Measurements from ENCODE around the gene FCAMR.

Gene FCAMR

DNA sequence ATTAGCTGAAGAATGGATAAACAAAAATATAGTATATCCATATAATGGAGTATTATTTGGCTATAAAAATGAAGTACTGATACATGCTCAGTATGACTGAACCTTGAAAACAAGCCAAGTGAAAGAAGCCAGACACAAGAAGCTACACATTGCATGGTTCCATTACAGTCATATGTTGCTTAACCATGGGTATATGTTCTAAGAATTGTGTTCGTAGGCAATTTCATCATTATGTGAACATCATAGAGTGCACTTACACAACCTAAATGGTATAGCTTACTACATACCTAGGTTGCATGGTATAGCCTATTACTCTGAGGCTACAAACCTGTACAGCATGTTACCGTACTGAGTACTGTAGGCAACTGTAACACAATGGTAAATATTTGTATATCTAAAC lies 28.6 kb upstream of the FCAMR start:
- DNase-seq: peak in 1 of 4 experiments; percentile 41

DNA sequence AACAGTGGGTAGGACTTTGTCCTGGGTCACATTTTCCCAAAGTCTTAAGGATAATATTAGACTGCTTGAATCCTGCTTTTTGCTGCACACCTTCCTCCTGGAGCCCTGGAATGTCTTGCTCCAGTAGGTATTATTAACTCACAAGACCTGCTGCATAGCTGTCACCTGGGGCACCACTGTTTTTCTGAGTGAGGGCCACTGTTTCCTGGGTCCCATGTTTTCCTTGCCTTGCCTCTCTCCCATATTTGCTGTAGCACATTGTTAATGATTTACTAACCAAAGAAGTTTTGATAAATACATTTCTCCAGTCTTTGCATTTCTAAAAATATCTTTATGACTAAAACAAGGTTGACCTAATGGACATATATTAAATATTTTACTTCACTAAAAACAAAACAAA lies 22.5 kb upstream of the FCAMR start:
- DNase-seq: no peak

DNA sequence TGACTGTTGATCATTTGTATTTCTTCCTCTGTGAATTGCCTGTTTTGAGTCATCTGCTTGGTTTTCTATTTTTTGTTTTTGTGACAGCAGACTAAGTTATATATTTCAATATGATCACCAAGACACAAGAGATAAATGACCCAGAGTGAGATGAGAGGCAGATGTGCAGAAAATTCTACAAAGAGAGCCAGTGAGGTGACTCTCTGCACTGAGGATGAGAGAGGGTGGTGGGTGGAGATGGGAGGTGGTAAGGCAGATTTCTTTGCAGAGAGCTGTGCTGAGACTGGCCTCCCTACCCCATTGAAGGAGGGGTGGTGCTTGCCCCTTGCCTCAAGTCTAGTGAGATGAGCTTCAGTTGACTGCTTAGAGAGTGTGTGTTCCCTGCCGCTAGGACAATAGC lies 17.6 kb upstream of the FCAMR start:
- DNase-seq: no peak

DNA sequence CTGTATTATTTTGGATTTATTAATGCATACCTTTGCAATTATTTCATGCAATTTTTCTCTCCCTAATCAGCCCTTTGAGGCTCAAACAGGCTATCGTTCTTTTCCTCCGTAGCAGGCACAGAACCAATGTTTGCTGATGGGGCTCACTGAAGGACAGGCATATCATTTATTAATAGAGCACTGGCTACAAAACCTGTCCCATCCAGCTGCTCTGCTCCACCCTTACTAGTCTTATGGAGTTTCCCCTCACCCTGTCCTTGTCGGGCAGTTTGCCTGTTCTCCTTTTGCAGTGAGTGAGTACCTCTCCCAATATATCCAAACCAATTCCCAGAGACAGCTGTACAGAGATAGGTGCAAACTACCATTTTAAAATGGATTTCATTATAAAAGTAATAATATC lies 16.6 kb upstream of the FCAMR start:
- no peak for DNase-seq

DNA sequence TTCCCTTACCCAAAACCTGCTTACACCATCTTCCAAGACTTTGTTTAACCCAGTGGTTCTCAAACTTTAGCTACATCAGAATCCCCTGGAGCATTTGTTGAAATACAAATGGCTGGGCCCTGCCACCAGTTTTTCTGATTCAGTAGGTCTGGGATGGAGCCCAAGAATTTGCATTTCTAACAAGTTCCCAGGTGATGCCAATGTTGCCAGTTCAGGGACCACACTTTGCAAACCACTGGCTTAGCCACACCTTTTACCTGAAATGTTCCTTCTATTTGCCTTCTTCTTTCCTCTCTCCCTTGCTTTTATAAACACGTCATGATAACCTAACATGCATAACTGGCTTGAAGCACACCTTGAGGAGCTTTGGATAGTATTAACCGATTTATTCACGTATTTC lies 16.1 kb upstream of the FCAMR start:
- no peak for DNase-seq

DNA sequence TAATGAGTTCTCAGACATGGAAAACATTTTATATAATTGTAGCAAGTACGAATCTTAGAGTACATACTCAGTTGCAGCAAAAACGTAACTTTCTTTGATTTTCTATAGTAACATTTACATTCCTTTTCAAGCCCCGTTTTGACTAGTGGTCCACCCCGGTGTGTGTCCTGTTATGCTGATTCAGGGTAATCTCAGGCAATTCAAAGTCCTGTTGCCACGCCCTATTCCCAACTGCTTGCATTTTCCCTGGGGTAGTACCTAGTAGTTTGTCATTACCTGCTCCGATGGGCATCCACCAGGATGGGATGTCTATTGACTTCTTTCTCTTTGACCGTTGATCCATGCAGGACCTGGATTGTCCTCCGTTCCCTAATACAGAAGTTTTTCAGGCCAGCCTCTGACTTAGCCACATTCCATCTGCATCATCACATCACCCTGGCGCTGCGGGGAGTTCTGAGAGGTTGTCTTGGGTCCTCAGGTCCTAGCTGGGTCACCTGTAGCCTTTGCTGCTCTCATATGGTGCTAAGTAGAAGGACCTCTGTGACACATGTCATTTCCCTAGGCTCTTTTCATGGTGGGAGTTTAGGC lies 15.0 kb upstream of the FCAMR start:
- no peak for DNase-seq

DNA sequence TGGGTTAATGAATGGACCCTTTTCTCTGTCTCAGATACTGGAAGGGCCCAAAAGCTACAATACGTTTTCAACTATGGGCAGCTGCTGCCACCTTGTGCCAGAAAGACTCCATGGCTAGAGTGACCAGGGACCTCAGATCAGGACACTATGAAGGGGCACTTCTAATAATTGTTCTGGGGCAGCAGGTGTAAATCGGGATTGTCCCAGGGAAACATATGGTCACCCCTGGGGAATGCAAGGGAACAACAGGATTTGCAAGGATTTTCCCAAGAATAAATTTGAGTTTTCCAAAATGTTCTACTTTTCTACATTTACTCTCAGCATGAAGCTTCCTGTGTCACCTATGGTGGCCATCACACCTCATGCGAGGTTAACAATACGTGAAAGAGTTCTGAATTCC lies 12.0 kb upstream of the FCAMR start:
- peak; percentile 79 to 84 (median 82) for DNase-seq

DNA sequence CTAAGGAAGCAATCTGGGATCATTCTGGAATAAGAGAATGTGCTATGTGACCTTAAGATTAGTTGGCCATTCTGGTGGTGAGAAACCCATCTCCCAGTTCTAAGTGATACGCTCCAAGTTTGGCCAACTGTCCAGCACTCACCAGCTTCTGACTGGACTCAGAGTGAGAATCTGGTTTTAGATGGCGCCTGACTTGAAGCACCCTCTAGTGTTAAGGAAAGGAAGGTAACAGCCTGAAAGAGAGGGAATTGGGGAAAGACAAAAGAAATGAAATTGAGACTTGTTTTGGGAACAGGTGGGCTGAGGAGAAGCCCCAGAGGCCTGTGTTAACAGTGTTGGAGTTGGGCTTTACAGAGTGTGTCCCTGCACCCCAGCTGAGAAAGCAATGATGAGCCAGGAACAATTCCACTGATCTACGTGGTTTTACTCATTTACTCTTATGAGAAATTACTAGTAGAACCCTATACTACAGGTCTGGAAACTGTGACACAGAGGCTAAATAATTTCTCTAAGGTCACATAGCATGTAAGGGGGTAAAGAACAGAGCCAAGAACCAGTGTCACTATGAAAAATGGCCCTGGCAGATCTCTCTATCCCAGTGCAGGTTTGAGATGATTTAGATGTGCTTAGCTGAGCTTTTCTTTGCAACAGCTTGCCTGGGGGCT lies 9.3 kb upstream of the FCAMR start:
- peak; percentile 37 to 73 (median 58) for DNase-seq

DNA sequence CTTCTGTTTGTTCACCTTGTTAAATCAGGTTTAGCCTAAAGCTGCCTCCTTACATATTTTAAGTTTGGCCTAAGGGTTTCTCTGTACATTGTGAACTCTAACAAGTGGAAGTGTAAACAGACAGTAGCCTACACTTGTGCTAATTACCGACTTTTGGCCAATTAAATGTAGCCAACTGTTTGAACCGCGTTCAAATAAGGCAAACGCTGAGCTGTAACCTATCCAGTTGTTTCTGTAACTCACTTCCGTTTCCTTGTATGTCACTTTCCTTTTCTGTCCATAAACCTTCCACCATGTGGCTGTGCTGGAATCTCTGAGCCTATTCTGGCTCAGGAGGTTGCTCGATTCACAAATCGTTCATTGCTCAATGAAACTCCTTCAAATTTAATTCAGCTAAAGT lies 8.0 kb upstream of the FCAMR start:
- DNase-seq: no peak

DNA sequence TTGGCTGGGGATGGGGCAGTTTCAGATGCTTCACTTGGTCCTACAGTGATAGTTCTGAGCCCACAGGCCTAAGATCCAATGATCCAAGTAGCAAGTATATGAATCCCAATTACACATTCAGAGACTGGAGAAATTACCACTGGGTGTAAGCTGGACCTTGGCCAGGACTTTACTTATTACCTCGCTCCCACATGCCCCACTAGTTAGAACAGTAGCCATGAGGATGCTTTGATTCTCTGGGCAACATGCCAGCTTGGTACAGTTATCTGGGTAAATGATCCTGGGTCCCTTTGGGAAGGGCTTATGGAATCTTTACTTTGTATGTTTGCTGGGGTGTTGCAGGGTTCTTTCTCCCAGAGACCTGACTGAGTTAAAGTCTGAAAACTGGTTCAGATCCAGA lies 5.0 kb upstream of the FCAMR start:
- no peak for DNase-seq

DNA sequence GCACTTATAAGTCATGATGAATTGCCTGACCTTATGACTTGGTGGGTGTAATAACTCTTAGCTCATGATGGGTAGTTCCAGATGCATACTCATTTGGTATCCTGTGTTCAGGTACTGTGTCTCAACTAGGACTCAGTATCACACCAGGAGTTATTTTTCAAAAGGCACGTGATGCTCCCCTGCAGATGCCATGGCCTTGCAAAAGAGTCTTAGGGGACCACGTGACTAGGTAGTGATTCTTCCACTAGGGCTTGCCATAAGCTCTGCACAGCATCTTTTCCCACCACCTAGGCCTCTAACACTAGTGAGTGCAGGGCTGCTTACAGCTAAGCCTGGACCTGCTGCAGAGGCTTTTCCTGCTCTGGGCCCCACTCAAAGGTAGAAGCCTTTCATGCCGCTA lies 3.9 kb upstream of the FCAMR start:
- DNase-seq: no peak

DNA sequence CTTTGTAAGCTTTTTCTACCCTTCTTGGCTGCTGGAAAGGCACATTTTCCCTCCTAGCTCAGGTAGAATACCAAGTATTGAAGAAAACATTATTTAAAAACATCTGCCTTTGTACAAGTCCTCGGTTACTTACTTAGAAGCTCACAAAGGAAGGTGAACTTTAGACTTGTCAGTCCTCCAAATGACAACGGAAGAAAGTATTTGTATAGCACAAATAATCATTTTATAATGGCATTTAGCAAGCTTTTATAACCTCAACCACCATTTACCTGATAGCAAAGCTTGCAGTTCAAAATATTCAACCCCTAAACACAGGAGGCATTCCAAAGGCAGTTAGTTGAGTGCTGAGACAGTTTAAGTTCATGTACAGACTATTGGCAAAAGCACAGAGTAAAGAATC lies 2.5 kb upstream of the FCAMR start:
- DNase-seq: no peak

DNA sequence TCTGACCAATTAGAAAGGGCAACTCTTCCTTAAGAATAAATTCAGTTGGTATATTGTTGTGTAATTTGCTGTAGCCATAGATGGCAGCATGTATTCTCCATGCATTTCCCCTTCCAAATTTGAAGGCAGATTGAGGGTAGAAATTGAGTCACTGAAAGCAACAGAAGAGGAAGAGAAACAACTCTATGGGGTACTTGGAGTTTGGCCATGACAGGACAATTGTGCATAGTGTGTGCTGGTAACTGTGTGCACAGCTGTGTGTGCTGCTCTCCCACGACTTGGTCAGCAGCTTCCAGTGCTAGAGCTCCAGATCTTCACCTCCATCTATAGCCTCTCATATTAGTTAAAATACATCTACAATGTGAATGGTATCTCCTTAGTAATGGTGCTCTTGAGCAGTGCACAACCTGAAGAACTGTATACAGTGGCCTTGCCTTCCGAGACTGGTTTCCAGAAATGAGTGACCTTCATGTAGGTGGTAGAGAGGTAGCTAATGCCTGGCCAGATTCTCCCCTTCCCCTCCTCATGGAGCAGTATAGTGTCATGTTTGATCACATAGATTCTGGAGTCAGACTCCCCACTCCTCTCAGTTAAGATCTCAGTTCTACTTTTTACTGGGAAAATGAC lies 882 bp upstream of the FCAMR start:
- DNase-seq: peak; percentile 56 to 81 (median 70)

DNA sequence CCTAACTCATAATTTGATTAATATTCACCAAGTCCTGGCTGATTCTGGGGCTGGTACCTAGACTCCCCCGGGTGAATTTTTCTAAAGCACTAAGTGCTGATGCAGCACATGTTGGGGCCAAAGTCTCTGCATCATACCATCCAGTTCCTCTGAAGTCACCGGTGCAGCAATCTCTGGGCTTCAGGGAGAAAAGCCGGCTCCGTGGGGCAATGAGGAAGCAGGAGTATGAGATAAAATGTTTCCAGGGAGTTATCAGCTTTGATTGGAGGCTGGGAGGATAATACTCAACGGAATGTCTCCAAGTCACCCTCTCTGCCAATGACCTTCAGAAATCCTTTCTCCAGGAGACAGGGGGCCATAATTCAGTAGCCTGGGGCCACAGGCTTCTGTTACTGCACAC lies 1.2 kb downstream of the FCAMR start:
- peak; percentile 72 to 79 (median 78) for DNase-seq

DNA sequence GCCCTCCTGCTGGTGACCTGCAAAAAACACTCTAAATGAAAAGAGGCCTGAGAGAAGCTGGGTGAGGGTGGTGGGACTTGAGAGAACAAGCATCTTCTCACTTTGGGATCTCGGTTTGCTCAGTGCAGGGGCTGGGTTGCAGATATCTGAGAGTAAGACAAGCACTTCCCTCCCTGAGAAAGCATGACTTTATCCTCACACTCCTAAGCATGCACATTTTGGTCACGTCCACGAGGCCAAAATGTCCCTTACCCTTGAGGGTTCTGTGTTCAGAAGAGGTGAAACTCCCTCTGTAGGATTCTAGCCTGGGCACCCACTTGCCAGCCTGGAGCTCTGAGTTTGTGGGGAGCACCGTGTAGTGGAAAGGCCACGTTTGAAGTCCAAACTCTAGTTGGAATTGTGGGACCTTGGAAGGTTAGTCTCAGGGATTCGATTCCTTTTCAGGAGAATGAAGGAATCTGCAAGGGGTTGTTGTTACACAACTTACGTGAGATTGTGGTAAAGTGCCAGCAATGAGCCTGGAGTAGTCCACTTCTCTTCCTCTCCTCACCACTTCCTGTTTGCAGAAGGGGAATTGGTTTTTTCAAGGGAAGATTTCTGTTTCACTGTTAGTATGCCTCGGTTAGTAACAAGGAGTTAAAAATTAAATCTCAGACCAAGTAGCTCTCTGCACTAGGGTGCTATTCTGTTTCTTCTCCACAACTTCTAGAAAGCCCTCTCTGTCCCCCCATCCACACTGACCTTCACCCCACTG lies 3.0 kb downstream of the FCAMR start:
- peak; percentile 68 to 91 (median 84) for DNase-seq

DNA sequence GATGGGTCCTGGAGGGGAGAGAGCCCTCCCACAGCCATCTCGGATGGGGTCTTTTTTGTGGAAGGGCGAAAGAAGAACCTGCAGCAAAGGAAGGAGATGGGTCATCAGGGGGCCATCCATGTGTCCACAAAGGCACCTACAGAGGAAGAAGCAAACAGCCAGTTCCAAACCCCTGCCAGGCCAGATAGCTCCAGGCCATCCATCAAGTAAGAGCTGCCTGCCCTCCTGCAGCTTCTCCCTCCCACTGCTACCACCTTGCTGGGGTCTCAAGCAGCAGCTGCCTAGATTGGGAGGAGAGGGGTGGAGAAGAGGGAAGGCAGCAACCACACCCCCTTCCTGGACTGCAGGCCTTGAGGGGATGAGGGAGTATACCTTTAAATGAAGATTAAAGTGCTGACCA lies 4.5 kb downstream of the FCAMR start:
- DNase-seq: no peak

DNA sequence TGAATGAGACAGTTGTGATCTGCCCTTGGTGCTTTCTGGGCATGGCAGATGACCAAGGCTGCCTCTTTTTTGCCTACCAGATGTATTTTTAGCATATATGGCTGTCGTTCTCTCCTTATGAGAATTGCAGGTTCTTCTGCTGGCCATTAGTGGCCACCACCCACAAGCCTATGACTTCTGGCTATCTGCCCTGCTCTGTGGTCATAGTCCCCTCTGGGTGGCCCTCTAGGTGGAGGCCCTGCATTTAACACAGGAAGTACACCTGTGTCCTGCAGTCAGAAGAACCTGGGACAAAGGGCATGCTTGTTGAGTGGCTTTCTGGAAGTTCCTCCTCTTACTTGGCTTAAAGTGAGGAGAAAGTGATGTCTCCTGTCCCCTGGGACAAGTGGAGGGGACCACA lies 6.5 kb downstream of the FCAMR start:
- no peak for DNase-seq

DNA sequence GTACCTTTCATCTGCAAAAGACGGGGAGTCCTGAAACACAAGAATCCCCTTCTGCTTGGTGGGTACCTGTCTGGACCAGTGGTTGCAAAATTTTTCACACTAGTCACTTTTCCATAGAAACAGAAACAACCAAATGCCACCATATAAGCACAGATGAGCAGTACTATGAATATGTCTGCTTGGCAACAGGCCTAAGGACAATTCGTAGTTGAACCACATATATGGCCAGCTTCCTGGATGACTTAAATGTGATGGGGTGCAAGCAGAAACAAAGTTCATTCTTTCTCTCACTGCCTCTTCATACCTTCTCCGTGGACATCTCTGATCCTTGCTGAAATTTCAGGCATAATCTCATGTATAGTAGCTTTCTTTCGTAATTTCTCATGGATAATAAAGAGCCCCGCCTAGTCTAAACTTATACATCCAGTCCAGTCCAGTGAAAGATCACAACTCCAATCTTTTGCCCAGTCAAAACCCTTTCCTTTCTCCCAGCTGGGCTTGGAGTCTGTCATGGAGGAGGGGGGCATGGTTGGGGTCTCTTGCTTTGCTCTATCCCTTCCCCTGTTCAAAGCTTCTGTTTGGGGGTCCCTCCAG lies 7.0 kb downstream of the FCAMR start:
- no peak for DNase-seq

DNA sequence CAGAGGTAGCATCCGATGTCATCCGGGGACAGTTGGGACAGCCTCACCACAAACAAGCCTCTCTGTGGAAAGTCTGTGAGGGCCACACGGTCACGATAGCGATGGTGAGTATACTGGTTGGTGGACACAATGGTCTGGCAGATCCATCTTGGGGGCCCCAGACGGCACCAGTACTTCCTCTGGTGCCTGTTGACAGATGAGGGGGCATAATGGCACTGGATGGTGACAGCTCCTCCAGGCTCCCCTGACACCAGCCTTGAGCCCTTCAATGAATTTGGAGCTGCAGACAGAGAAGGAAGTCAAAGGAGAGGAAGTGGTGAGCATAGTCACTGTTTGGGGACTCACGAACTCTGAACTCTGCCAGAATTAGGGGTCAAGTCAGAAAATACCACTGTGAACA lies 8.0 kb downstream of the FCAMR start:
- DNase-seq: peak; percentile 46 to 74 (median 66)

DNA sequence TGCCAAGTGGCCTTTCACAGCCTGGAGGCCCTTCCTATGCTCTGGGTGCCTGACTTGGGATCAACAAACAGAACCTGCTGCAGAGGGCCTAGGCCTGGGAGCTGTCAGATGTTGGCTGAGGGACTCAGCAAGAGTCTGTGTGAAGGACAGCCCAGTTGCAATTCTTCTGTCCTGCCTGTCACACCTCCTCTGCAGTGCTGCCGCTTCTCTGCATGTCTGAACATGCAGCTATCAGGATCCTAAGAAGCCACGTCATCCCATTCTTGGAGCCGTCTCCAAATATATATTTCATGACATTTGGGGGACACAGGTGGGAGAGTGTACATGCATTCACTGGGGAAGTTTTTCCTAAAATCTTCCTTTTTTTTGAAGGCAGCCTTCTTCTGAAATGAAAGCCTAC lies 8.6 kb downstream of the FCAMR start:
- DNase-seq: no peak

DNA sequence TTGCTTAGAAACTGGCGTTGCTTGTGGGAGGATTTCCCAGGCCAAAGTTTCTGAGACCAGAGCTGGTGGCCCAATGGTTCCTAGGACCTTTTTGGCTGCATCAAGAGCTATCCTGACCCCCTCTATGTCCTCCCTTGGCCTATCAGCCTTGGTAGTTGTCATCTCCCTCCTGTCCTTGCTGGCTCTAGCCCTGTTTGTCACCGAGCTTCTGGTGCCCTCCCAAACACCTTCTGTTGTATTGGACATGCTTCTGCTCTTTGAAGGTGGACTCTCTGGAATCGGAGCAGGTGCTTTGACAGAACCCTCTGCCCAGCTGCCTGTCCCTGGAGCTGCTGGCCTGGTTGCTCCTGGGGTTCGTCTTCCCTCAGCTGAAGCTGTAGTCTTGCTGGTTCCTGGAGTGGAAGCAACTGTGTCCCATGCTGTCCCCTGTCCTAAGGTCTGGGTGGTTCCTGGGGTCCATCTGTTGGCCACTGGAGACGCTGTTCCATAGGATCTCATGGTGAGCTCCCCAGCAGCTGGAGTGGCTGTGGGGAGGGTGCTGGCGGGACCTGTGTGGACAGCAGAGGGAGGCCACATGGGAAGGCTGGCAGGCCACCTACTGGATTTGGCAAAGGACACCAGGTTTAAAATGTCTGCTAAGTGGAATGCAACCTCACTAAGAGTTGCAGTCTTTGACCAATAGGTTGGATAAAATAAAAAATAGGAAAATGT lies 9.4 kb downstream of the FCAMR start:
- no peak for DNase-seq

DNA sequence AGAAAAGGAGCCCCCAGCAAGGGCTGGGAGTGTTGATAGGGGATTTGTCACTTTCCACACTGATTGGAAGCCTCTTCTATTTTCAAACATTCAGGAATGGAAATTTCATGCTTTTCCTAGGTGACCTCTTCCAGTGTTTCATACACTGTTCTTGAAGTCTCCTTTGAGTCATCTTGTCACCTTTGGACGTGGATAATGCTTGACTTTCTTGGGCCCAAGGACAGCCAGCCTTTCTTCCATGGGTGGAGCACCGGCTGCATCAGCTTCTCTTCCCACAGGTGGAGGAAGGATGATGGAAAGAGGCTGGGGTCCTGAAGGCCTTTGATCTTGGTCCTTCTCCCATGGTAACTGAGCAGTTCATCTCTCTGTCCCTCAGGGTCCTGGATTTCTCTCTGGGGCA lies 12.1 kb downstream of the FCAMR start:
- DNase-seq: no peak

DNA sequence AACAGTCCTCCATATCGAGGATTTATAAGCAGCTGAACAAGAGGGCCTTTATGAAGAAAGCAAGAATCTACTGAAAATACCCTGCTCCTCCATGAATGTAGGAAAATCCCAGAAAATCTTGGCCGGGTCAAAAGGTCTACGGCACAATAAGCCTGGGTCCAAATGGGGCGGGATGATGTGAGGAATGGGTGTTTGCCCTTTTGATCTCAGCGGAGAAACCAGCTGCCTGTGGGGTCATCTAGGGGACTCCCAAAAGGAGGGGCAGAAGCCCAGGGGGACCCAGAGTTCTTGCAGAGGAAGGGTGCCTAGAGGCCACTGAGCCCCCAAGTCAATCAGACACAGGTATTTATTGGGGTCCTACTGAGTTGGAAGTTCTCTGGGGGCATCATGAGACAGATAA lies 12.6 kb downstream of the FCAMR start:
- DNase-seq: no peak

Measured in suppressor macrophage (primary cell).